Pons (tissue), 1 donor: ENCODE data around the gene CHD5.

Source experiments
- DNase-seq: peaks from one replicate; pipeline ENCODE4 v3.0.0-alpha.2; 2016; ENCODE audit warnings: low spot score

Gene CHD5

GRCh38 chr1:6111571-6111970 is 68.5 kb downstream of the CHD5 start:
- no peak for DNase-seq

GRCh38 chr1:6110326-6110725 is 69.8 kb downstream of the CHD5 start:
- no peak for DNase-seq

DNA sequence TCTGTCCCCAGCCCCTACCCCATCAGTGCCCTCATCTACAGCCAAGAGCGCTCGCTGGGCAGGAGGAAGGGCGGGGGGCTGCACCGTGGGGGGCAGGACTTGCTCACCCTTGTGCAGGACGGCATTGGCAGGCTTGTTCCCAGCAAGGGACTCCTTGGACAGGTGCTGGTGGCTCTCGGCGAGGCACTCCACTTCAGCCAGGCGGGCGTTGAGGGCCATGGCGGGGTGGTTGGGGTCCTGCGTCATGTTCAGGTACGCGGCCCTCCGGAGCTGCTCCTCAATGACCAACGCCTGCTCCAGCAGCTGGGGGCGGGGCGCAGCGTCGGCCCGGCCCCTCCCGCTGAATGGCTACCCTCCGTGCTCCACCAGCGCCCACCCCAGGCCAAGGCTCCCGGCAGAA is 70.4 kb downstream of the CHD5 start:
- no peak for DNase-seq

- DNase-seq: no peak
These were observed 71.0 kb downstream of the CHD5 start for GRCh38 chr1:6108937-6109614.

DNA sequence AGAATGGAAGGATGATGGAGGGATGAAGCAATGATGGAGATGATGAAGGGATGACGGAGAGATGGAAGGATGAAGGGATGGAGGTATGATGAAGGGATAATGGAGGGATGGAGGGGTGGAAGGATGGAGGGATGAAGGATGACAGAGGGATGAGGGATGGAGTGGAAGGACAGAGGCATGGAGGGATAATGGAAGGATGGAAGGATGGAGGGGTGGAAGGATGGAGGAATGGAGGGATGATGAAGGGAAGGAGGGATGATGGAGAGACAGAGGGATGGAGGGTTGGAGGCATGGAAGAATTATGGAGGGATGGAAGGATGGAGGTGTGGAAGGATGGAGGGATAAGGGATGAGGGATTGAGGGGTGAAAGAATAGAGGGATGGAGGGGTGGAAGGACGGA is 71.6 kb downstream of the CHD5 start:
- no peak for DNase-seq

GRCh38 chr1:6107409-6108356 is 72.4 kb downstream of the CHD5 start:
- no peak for DNase-seq

DNA sequence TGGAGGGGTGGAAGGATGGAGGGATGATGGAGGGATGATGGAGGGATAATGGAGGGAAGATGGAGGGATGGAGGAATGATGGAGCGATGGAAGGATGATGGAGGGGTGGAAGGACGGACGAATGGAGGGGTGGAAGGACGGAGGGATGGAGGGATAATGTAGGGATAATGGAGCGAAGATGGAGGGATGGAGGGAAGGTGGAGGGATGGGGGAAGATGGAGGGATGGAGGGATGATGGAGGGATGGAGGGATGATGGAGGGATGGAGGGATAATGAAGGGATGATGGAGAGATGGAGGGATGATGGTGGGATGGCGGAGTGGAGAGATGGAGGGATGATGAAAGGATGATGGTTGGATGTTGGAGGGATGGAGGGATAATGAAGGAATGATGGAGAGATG is 73.1 kb downstream of the CHD5 start:
- no peak for DNase-seq

GRCh38 chr1:6106321-6106731 is 73.8 kb downstream of the CHD5 start:
- DNase-seq: no peak

GRCh38 chr1:6105763-6106162 is 74.4 kb downstream of the CHD5 start:
- DNase-seq: no peak

GRCh38 chr1:6105218-6105679 is 74.9 kb downstream of the CHD5 start:
- DNase-seq: no peak

DNA sequence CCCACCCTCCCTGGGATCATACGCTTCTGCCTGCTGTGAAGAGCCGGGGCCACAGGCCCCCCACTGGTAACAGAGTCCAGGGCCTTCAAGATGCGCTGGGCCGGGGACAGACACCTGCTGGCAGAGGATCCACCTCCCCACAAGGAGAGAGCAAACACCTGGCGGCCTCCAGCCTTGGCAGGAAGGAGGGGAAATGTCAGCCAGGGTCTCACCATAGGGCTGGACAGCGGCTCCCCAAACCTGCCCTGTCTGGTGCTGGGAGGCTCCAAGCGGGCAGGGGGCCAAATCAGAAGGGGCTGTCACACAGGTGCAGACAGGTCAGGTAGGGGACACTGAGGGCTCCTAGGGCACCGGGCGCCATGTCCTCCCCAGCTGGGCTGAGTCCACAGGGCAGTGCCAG is 75.5 kb downstream of the CHD5 start:
- DNase-seq: no peak

GRCh38 chr1:6103854-6104530 is 76.1 kb downstream of the CHD5 start:
- DNase-seq: no peak

GRCh38 chr1:6103111-6103853 is 76.8 kb downstream of the CHD5 start:
- DNase-seq: no peak

DNA sequence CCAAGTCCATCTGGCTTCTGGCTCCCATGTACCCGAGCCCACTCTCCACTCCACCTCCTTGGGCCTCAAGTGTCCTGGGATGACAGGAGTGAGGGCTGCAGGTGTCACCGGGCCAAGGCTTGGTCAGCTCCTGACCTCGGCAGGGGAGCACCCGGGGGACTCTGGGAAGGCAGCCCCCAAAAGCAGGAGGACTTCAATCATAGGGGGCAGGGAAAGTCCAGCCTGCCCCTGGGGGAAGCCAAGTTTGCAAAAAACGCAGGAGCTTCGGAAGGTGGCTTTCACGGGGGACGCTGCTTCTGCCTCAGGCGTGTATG is 77.6 kb downstream of the CHD5 start:
- no peak for DNase-seq

DNA sequence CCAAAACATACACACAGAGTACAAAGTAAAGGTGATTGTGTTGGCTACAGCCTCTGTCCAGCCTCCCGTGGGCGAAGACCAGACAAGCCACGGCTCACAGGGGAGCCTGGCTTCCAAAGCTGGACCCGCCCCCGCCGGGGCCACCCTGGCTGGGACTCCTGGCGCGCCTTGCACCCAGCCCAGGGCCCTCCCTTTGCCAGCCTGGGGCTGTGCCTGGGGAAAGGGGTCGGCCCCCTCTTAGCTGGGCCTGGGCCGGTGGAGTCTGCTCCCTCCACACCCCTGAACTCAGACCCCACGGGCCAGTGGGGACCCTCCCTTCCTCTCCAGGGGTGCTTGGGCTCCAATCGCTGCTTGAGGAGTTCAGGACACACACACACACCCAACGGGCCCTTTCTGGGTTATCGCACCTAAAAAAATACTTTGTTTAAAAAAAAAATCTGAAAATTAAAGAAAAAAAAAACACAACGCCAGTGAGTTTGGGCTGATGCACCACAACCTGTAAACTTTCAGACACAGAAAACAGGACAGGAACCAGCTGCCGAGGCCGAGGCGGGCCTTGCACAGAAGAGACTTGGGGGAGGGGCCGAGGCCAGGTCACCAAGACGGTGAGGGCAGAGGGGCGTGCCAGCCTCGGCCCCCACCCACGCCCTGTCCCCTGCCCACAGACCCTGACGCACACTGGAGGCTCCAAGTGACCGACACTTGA is 78.1 kb downstream of the CHD5 start:
- no peak for DNase-seq

DNA sequence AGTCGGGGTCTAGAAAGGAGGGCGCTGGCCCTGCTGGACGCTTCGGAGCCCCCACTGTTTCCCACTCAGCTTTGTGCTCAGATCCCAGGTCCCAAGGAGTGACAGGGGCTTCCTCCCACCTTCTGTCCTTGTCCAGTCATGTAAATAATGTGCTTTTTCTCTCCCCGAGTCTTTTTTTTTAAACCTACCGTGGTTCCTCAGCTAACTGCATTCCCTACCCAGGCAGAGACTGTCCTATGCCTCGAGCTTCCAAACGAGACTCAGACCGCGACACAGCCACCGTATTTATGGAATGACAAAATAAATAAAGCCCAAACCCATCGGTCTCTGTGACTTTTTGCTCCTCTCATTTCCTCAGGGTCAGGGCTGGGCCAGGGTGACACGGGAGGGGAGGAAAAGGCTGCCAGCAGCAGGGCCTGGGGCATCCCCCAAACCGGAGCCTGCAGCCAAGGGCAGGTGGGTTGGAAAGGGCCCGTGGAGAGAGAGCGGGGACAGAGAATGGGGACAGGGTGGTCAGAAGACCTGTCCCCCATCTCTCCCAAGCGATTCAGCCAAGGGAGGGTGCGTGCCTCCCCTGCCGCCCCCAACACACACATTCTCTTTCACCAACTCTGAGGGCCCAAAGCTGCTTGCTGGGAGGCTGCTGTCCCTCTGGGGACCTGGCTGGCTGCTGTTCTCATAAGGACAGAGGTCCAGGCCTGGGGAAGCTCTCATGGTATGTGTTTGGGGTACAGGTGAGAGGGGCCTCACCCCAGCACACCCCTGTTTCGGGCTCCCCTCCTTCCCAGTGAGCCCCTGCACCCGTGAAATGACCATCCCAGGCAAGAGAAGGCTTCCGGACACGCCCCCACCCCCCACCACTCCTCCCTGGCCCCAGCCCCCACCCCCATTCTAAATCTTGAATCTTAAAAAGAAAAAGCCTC is 79.0 kb downstream of the CHD5 start:
- DNase-seq: no peak

DNA sequence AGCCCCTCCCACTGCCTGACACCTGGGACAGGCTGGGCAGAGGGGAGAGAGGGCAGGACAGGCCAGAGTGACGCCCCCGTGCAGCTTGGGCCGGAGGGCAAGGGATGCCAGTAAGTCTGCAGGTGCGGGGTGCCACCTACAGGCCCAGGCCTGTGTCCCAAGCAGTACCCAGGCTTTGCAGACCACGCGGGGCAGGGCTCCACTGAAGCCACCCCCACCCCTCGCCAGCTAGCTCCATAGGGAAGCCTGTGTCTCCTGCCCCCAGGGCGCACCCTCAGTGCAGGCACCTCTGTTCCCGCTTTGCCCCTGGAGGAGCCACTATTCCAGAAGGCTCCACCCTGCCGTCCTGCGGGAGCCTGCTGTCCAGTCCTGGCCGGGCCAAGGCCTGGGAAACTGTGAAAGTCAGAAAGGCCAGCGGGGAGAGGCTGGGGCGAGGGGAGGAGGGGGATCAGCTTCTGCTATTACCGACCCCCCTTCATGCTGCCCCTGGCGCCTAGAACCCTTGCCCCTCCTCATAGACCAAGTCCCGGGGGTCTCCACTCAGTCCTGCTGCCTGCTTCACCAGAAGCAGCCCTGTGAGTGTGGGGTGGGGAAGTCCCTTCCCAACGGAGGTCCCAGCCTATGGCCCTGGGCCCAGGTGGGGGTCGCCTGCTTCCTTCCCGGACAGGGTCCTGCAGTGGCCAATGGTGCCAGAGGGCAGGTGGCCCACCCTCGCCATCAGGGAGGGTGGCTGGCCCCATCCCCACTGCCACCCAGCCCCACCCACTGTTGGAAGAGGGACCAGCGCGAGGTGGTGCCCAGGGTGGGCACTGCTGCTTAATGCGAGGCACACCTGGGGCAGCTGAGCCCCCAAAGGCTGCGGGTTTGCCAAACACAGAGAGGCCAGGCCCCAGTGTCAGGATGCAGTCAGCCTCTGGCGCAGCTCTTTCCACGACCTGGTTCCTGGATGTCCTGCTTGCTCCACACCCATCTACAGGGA is 80.0 kb downstream of the CHD5 start:
- DNase-seq: no peak

DNA sequence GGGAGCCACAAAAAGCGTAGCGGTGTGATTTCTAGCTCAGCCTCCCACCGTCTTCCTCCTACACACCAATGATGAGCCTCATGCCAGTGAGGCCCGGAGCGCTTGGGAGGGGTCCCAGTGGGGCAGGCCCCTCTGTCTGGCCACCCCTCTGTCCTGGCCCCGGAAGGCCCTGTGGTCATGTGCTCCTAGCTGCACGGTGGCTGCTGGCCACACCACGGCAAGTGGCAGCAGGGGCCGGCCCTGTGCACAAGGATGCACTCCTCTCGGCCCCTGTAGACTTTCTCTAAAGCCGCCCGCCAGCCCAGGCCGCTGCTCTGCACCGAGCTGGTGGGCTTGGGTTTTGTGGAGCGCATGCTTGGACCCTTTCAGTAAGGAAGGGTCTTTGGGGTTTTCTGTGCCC is 80.8 kb downstream of the CHD5 start:
- no peak for DNase-seq
